Mammary epithelial cell (primary cell): ENCODE data around the gene FAM3A.

ENCODE experiments used
- EZH2 ChIP-seq: IDR thresholded peaks from 2 replicates; pipeline ENCODE4 v1.6.1; 2012; ENCODE audit warnings: low read length, inconsistent platforms, borderline replicate concordance
- TF ChIP-seq, protein P1 (sequence below), 2 donors: IDR thresholded peaks in 1 of 2; conservative IDR thresholded peaks in 1 of 2; 2 replicates each; pipeline ENCODE4 v1.5.1; 2011 to 2012; ENCODE audit warnings: inconsistent platforms in 2 of 2, low read length in 2 of 2, mild to moderate bottlenecking in 2 of 2, control low read depth in 1 of 2, low read depth in 1 of 2; ENCODE audit not compliant: insufficient read depth in 1 of 2; ENCODE audit errors: extremely low read depth in 1 of 2

GRCh38 chrX:154477891-154478477, 38.0 kb downstream of the FAM3A start:
- TF ChIP-seq, protein P1, sequence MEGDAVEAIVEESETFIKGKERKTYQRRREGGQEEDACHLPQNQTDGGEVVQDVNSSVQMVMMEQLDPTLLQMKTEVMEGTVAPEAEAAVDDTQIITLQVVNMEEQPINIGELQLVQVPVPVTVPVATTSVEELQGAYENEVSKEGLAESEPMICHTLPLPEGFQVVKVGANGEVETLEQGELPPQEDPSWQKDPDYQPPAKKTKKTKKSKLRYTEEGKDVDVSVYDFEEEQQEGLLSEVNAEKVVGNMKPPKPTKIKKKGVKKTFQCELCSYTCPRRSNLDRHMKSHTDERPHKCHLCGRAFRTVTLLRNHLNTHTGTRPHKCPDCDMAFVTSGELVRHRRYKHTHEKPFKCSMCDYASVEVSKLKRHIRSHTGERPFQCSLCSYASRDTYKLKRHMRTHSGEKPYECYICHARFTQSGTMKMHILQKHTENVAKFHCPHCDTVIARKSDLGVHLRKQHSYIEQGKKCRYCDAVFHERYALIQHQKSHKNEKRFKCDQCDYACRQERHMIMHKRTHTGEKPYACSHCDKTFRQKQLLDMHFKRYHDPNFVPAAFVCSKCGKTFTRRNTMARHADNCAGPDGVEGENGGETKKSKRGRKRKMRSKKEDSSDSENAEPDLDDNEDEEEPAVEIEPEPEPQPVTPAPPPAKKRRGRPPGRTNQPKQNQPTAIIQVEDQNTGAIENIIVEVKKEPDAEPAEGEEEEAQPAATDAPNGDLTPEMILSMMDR (conservative IDR thresholded peaks at IDR 0.05 in 1 of 2, IDR thresholded peaks at IDR 0.05 in 1 of 2; ENCODE audit: extremely low read depth in 1 of 2, insufficient read depth in 1 of 2, low read depth in 1 of 2, low read length in 2 of 2): no peak
- TF ChIP-seq EZH2: no peak
